HepG2 (cell line): ENCODE measurements around the gene CLCN1. TPM values are rescaled to one million over a fixed set of nuclear protein-coding genes. Genes with fewer than 3 reads are reported as not detected.
A peak's percentile ranks its signal among the peaks of the same experiment; 100 is the strongest.

Experiments
- ATF4 ChIP-seq, 2 experiments: fragments of 450-650 bp in 1 of 2; sonication (generic) in 1 of 2; formaldehyde crosslinking; IDR thresholded peaks; 2 replicates each; pipeline versions ENCODE4 v1.5.0 to v1.8.0; 2020 to 2022; ENCODE audit warnings: mild to moderate bottlenecking in 1 of 2, missing genetic modification reagents in 1 of 2
- BCLAF1 ChIP-seq: fragments of 450-650 bp; IDR thresholded peaks from 2 replicates; pipeline ENCODE4 v1.6.1; 2017; ENCODE audit warnings: mild to moderate bottlenecking
- BRCA1 ChIP-seq: sonication (generic); formaldehyde crosslinking; IDR thresholded peaks from 2 replicates; pipeline ENCODE4 v1.4.0; 2020; ENCODE audit warnings: missing genetic modification reagents
- FOXA1 ChIP-seq, 2 experiments: fragments of 450-650 bp in 1 of 2; sonication (generic) in 1 of 2; formaldehyde crosslinking in 1 of 2; IDR thresholded peaks; 2 replicates each; pipeline versions ENCODE4 v1.4.0 to v1.6.1; 2016 to 2020; ENCODE audit warnings: missing genetic modification reagents in 1 of 2
- MAFK ChIP-seq, 2 experiments: IDR thresholded peaks in 1 of 2; conservative IDR thresholded peaks in 1 of 2; 2 replicates each; pipeline ENCODE4 v1.6.1; 2011; ENCODE audit warnings: improper control_type of control experiment in 2 of 2, low read length in 2 of 2
- MEIS2 ChIP-seq: sonication (generic); formaldehyde crosslinking; IDR thresholded peaks from 2 replicates; pipeline ENCODE4 v1.9.0; 2021; ENCODE audit warnings: mild to moderate bottlenecking, missing genetic modification reagents
- NCOA1 ChIP-seq: sonication (generic); formaldehyde crosslinking; IDR thresholded peaks from 2 replicates; pipeline ENCODE4 v1.9.0; 2021; ENCODE audit warnings: missing genetic modification reagents
- NFE2L1 ChIP-seq: sonication (generic); formaldehyde crosslinking; IDR thresholded peaks from 2 replicates; pipeline ENCODE4 v1.4.0; 2020; ENCODE audit warnings: missing genetic modification reagents, mild to moderate bottlenecking, borderline replicate concordance
- NR0B2 ChIP-seq: sonication (generic); formaldehyde crosslinking; IDR thresholded peaks from 2 replicates; pipeline ENCODE4 v1.4.0; 2020; ENCODE audit warnings: mild to moderate bottlenecking, missing genetic modification reagents
- RORA ChIP-seq: sonication (generic); formaldehyde crosslinking; IDR thresholded peaks from 2 replicates; pipeline ENCODE4 v1.5.0; 2020; ENCODE audit warnings: mild to moderate bottlenecking, missing genetic modification reagents, moderate library complexity
- USF2 ChIP-seq, 2 experiments: sonication (generic) in 1 of 2; formaldehyde crosslinking in 1 of 2; IDR thresholded peaks; 2 replicates each; pipeline versions ENCODE4 v1.5.1 to v1.6.1; 2011 to 2020; ENCODE audit warnings: borderline replicate concordance in 1 of 2, low read depth in 1 of 2, low read length in 1 of 2, mild to moderate bottlenecking in 1 of 2, missing genetic modification reagents in 1 of 2, moderate library complexity in 1 of 2
- XBP1 ChIP-seq: sonication (generic); formaldehyde crosslinking; IDR thresholded peaks from 2 replicates; pipeline ENCODE4 v1.5.0; 2020; ENCODE audit warnings: missing genetic modification reagents
- ZNF260 ChIP-seq: sonication (generic); formaldehyde crosslinking; IDR thresholded peaks from 2 replicates; pipeline ENCODE4 v1.4.0; 2020; ENCODE audit warnings: missing genetic modification reagents, low read depth, mild to moderate bottlenecking, borderline replicate concordance
- ZNF580 ChIP-seq: IDR thresholded peaks from 2 replicates; pipeline ENCODE4 v1.6.1; 2016; ENCODE audit warnings: low read depth, borderline replicate concordance
- ZNF737 ChIP-seq: sonication (generic); formaldehyde crosslinking; IDR thresholded peaks from 2 replicates; pipeline ENCODE4 v1.5.0; 2020; ENCODE audit warnings: missing genetic modification reagents, mild to moderate bottlenecking, borderline replicate concordance
- ZNF879 ChIP-seq: sonication (generic); formaldehyde crosslinking; IDR thresholded peaks from 2 replicates; pipeline ENCODE4 v1.8.1; 2023; ENCODE audit warnings: missing genetic modification reagents
- ZUFSP ChIP-seq: sonication (generic); formaldehyde crosslinking; IDR thresholded peaks from 2 replicates; pipeline ENCODE4 v1.9.0; 2021; ENCODE audit warnings: missing genetic modification reagents, mild to moderate bottlenecking, borderline replicate concordance
- polyA plus RNA-seq, 8 experiments: library from polyadenylated mRNA; depleted of rRNA in 3 of 8; stranded (reverse) in 7 of 8; unstranded in 1 of 8; fragments of >200 nt; fragmentation: Illumina TruSeq in 4 of 8; extraction: Trizol in 4 of 8; gene quantifications; 2 replicates each; pipeline versions ENCODE4 v1.2.1 to v1.2.3, GENCODE V29; 2011 to 2016; ENCODE audit warnings: low read depth in 4 of 8, missing spikeins in 1 of 8, mixed read lengths in 1 of 8; ENCODE audit not compliant: insufficient read depth in 1 of 8
- total RNA-seq, 5 experiments: library from RNA; depleted of rRNA; stranded (reverse); fragments of >200 nt; fragmentation: Illumina TruSeq; extraction: Trizol; gene quantifications; 2 replicates each; pipeline ENCODE4 v1.2.3, GENCODE V29; 2016; ENCODE audit warnings: low read depth in 1 of 5

Gene CLCN1
- total and polyA plus RNA-seq, 2 of the 13 experiments (the other 11 are each of a cell fraction or from before 2014, with no cell fraction given) = 0.01 TPM; not detected in 1

- TF ChIP-seq BCLAF1 (no peak), ATF4 (CRISPR knock-in tag; IDR thresholded peaks at IDR 0.05) (no peak), NFE2L1 (CRISPR knock-in tag) (no peak), MAFK (conservative IDR thresholded peaks at IDR 0.05 in 1 of 2, IDR thresholded peaks at IDR 0.05 in 1 of 2; ENCODE audit: low read length in 2 of 2) (no peak), ZNF580 (CRISPR knock-in tag) (no peak), FOXA1 (IDR thresholded peaks at IDR 0.05) (no peak), FOXA1 (CRISPR knock-in tag; IDR thresholded peaks at IDR 0.05) (no peak), NR0B2 (CRISPR knock-in tag) (0 out of 2 replicates have a peak, but pooled peaks have one; percentile 18), BRCA1 (CRISPR knock-in tag) (no peak; the same call in 1 of the 2 replicates), RORA (no peak), NCOA1 (no peak), USF2 (IDR thresholded peaks at IDR 0.05; ENCODE audit: low read depth, low read length) (no peak), USF2 (CRISPR knock-in tag; IDR thresholded peaks at IDR 0.05; ENCODE audit: borderline replicate concordance) (no peak), ZNF737 (CRISPR knock-in tag) (0 out of 2 replicates have a peak, but pooled peaks have one; percentile 27), ZUFSP (CRISPR knock-in tag) (no peak), ZNF879 (CRISPR knock-in tag) (no peak), XBP1 (no peak), MEIS2 (0 out of 2 replicates have a peak, but pooled peaks have one; percentile 26), ZNF260 (no peak)
These were observed 28.5 kb upstream of the CLCN1 start (continued) for GRCh38 chr7:143287339-143287934.
